HG03175 (cell line): ENCODE measurements around the gene CLCNKB.

Experiments
- ATAC-seq: cut with Tn5 transposase; IDR thresholded peaks from one replicate; pipeline ENCODE4 v1.9.1; 2021; ENCODE audit warnings: mild to moderate bottlenecking, moderate library complexity; ENCODE audit not compliant: unreplicated experiment

CLCNKB gene

GRCh38 chr1:16072616-16073484 lies 29.3 kb downstream of the CLCNKB start:
- ATAC-seq, result no peak

- no peak for ATAC-seq
Observed at GRCh38 chr1:16073490-16074119, 30.0 kb downstream of the CLCNKB start, which contains the start of gene FAM131C. Gene FAM131C, minus strand, starts transcription at chr1:16073651. Its CDS starts 209 bp downstream, at chr1:16073442.

- no peak for ATAC-seq
Observed at GRCh38 chr1:16074217-16074616, 30.6 kb downstream of the CLCNKB start.

- no peak for ATAC-seq
Observed at GRCh38 chr1:16075337-16076030, 31.9 kb downstream of the CLCNKB start.

- no peak for ATAC-seq
Observed at GRCh38 chr1:16076031-16076864, 32.7 kb downstream of the CLCNKB start.

GRCh38 chr1:16076865-16077238 lies 33.3 kb downstream of the CLCNKB start:
- ATAC-seq, result no peak

- ATAC-seq, result no peak
Observed at GRCh38 chr1:16077406-16078245, 34.0 kb downstream of the CLCNKB start.

GRCh38 chr1:16078925-16079656 lies 35.5 kb downstream of the CLCNKB start:
- no peak for ATAC-seq

- ATAC-seq, result no peak
Observed at GRCh38 chr1:16080422-16081150, 37.0 kb downstream of the CLCNKB start.

- no peak for ATAC-seq
Observed at GRCh38 chr1:16081636-16082035, 38.1 kb downstream of the CLCNKB start.

- ATAC-seq, result no peak
Observed at GRCh38 chr1:16082283-16083038, 38.9 kb downstream of the CLCNKB start.

GRCh38 chr1:16083486-16083885 lies 39.9 kb downstream of the CLCNKB start:
- no peak for ATAC-seq

- ATAC-seq, result no peak
Observed at GRCh38 chr1:16085522-16085921, 41.9 kb downstream of the CLCNKB start.

- ATAC-seq, result no peak
Observed at GRCh38 chr1:16087733-16088132, 44.2 kb downstream of the CLCNKB start.

GRCh38 chr1:16088351-16088911 lies 44.8 kb downstream of the CLCNKB start:
- ATAC-seq, result no peak

- no peak for ATAC-seq
Observed at GRCh38 chr1:16088996-16089395, 45.4 kb downstream of the CLCNKB start.

GRCh38 chr1:16090076-16090826 lies 46.7 kb downstream of the CLCNKB start:
- no peak for ATAC-seq
